Measurements from ENCODE around the gene KCNA2. TPM values are rescaled to one million over a fixed set of nuclear protein-coding genes. Genes with fewer than 3 reads are reported as not detected.

Gene KCNA2
- total RNA-seq, 2 donors from 2014 or later, result 1.3 TPM

DNA sequence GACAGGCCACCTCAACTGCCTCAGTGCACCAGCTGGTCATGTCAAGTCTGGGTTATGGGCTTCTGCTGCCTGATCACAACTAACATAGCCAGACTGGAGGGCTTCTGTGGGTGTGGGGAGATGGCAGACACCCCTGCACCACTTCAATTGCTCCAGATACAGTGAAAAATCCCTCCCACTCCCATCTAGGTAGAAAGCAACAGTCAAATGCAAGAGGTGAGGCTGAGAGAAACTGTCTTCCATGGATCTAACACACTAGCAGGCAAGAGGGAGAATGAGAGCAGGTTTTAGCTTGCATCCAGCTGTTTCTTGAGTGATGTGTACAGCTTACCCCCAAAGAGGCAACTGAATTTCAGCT, 10.8 kb downstream of the KCNA2 start:
- no peaks in the 10 kb centered on the region for H3K36me3 ChIP-seq (replicated peaks in 1 of 2; ENCODE audit: insufficient read depth in 1 of 2, low read depth in 2 of 2)
- H3K27ac ChIP-seq, result no peak overlapping the region
- ATAC-seq (no peak), DNase-seq (no peak)
- no peak for TF ChIP-seq POLR2A (IDR thresholded peaks at IDR 0.05)
- TF ChIP-seq, protein P1, sequence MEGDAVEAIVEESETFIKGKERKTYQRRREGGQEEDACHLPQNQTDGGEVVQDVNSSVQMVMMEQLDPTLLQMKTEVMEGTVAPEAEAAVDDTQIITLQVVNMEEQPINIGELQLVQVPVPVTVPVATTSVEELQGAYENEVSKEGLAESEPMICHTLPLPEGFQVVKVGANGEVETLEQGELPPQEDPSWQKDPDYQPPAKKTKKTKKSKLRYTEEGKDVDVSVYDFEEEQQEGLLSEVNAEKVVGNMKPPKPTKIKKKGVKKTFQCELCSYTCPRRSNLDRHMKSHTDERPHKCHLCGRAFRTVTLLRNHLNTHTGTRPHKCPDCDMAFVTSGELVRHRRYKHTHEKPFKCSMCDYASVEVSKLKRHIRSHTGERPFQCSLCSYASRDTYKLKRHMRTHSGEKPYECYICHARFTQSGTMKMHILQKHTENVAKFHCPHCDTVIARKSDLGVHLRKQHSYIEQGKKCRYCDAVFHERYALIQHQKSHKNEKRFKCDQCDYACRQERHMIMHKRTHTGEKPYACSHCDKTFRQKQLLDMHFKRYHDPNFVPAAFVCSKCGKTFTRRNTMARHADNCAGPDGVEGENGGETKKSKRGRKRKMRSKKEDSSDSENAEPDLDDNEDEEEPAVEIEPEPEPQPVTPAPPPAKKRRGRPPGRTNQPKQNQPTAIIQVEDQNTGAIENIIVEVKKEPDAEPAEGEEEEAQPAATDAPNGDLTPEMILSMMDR (IDR thresholded peaks at IDR 0.05), result no peak
- no peaks in the 10 kb centered on the region for H3K27me3 ChIP-seq
- no peak overlapping the region for H3K4me3 ChIP-seq
- intact Hi-C loops (cut with DNase I), result no loop called here
- no peaks in the 10 kb centered on the region for H3K4me1 ChIP-seq
- H3K9me3 ChIP-seq, result no peaks in the 10 kb centered on the region

DNA sequence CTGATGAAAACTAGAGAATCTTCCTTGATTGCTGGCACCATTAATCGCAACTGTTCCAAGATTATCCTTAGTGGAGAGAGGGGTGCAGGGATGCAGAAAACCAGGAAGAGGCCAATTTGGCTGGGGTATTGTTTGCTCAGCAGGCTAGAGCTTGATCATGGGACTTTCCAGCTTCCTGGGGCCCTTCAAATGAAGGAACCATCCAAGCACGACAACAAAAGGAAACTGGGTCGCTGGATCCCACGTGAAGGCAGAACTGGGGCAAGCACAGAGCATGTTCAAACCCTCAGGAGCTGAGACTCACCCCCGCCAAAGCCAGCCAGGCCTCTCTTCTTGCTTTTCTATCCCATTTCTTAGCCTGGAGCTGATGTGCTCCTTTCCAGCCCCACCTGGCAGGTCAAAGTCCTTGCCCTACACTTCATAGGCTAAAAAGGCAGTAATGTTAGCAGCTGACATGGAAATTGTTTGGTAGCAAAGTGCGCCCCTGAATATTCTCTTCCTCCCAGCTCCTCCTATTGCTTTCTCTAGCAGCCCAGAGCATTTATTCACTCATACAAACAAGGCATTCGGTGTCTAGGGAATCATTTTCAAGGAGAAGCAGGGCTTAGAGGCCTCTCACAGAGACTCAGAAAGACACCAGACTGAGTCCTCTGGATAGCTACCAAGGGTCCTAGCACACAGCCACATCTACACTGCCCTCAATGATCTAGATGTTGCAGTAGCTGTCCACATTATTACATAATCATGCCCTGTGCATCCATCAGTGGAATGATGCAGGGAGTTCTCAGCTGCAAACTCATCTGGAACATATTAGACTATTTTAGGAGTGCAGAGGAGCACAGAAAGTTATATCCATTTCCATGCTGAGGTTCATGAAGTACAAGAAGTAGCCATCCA, 11.5 kb downstream of the KCNA2 start:
- DNase-seq (no peak), ATAC-seq (no peak)
- no peaks in the 10 kb centered on the region for H3K4me1 ChIP-seq
- WGBS, 2 donors, result 63 to 74% methylated on average over 7 of the region's 7 CpGs
- H3K9me3 ChIP-seq, result no peaks in the 10 kb centered on the region
- no peaks in the 10 kb centered on the region for H3K27me3 ChIP-seq
- no peak overlapping the region for H3K4me3 ChIP-seq
- H3K36me3 ChIP-seq (replicated peaks in 1 of 2; ENCODE audit: insufficient read depth in 1 of 2, low read depth in 2 of 2), result no peaks in the 10 kb centered on the region
- intact Hi-C loops (cut with DNase I), result no loop called here
- no peak for TF ChIP-seq POLR2A (IDR thresholded peaks at IDR 0.05)
- TF ChIP-seq, protein P1 (IDR thresholded peaks at IDR 0.05), result no peak
- no peak overlapping the region for H3K27ac ChIP-seq

DNA sequence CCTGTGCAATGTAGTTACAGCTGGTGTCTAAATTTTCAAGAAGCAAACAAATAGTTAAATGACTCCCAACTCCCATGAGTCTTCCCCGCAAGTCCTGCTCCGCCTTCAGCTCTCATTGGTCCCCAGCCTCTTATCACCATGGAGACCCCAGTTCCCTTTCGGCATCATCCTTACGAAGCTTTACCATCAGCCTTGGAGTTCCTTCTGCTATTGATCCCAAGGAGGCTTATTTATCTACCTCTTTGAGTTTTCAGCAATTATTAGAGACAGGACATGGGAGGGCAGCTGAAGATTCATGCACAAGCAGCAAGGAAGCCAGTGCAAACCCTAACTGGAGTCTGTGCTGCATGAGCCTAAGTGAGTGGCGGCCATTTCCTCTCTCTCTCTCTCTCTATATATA, 12.3 kb downstream of the KCNA2 start:
- ATAC-seq, result no peak
- WGBS, 2 donors, result 72 to 80% methylated on average over 5 of the region's 5 CpGs
- no peak for DNase-seq
- Histone ChIP-seq H3K4me3 (no peak overlapping the region), H3K4me1 (no peaks in the 10 kb centered on the region), H3K27me3 (no peaks in the 10 kb centered on the region), H3K27ac (no peak overlapping the region), H3K36me3 (replicated peaks in 1 of 2; ENCODE audit: insufficient read depth in 1 of 2, low read depth in 2 of 2) (no peaks in the 10 kb centered on the region), H3K9me3 (no peaks in the 10 kb centered on the region)
- intact Hi-C loops (cut with DNase I), result no loop called here
- TF ChIP-seq, protein P1 (IDR thresholded peaks at IDR 0.05), result no peak
- no peak for TF ChIP-seq POLR2A (IDR thresholded peaks at IDR 0.05)

DNA sequence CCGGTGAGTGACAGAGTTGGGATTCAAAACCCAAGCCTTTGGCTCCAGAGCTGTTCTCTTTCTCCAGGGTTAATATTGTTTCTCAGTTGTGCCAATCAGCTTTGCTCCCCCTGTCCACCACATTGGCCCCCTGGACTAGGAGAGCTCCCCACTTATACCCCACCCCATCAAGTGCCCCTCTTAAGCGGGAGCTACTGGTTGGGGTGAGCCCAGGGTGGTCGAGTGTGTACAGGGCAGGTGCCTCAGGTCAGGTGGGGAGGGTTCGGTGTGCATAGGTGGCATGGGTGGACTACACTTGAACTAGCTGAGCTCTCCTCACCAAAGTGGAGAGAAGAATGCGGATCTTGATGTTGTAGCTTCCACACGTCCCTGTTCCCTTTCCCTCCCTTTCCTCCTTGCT, 14.2 kb downstream of the KCNA2 start:
- intact Hi-C loops (cut with DNase I), result no loop called here
- H3K9me3 ChIP-seq, result no peaks in the 10 kb centered on the region
- H3K4me3 ChIP-seq, result no peak overlapping the region
- no peaks in the 10 kb centered on the region for H3K27me3 ChIP-seq
- peak in 1 of 4 donors; percentile 4 for DNase-seq
- H3K27ac ChIP-seq, result no peak overlapping the region
- H3K4me1 ChIP-seq, result no peaks in the 10 kb centered on the region
- WGBS, 2 donors, result 80 to 82% methylated on average over 6 of the region's 6 CpGs
- TF ChIP-seq POLR2A (IDR thresholded peaks at IDR 0.05), result no peak
- TF ChIP-seq, protein P1 (IDR thresholded peaks at IDR 0.05), result no peak
- no peak for ATAC-seq
- no peaks in the 10 kb centered on the region for H3K36me3 ChIP-seq (replicated peaks in 1 of 2; ENCODE audit: insufficient read depth in 1 of 2, low read depth in 2 of 2)

DNA sequence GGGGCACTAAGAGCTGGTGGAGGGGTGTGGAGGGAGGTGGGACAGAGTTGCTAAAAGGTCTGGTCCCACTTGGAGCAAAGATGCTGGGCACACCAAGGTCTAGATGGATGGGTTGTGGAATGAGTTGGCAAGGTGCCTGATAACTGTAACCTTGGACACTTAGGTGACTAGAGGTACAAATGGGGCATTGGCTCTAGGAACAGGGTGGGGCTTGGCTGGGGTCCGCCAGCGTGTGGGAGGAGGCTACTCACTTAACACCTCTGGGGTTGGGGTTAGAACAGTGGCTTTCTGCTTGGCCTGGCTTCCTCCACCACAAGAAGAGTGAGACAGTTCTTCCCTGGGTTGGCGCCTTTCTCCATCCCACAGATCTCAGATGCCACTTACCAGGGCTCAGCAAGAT, 17.2 kb downstream of the KCNA2 start:
- DNase-seq, result no peak
- Histone ChIP-seq H3K27me3 (no peaks in the 10 kb centered on the region), H3K4me3 (no peak overlapping the region), H3K4me1 (no peaks in the 10 kb centered on the region), H3K36me3 (replicated peaks in 1 of 2; ENCODE audit: insufficient read depth in 1 of 2, low read depth in 2 of 2) (no peaks in the 10 kb centered on the region), H3K9me3 (no peaks in the 10 kb centered on the region), H3K27ac (no peak overlapping the region)
- WGBS, 2 donors, result 70 to 78% methylated on average over 3 of the region's 3 CpGs
- ATAC-seq, result no peak
- TF ChIP-seq, protein P1 (IDR thresholded peaks at IDR 0.05), result no peak
- TF ChIP-seq POLR2A (IDR thresholded peaks at IDR 0.05), result no peak
- intact Hi-C loops (cut with DNase I), result no loop called here
